Tibial artery (tissue), 4 donors: ENCODE results near the gene ADGRF3.
"Not testable (repeated sequence)": the region's sequence is repeated elsewhere in the genome, so short reads cannot be mapped to it uniquely, and the experiment has no call there.

ENCODE experiments used
- DNase-seq, 2 donors: peaks; one replicate each; pipeline ENCODE4 v3.0.0-alpha.2; 2019
- H3K27ac ChIP-seq, 2 donors: fragments of 200-600 bp; sonication (generic) in 1 of 2; 1 replicate in 1 of 2; 2 replicates in 1 of 2; pipeline ENCODE4 v1.5.1; 2018 to 2019; ENCODE audit warnings: mild to moderate bottlenecking in 1 of 2
- H3K27me3 ChIP-seq, 2 donors: fragments of 200-600 bp; sonication (generic) in 1 of 2; one replicate each; pipeline versions ENCODE4 v1.5.1 to v1.6.0; 2016 to 2019
- H3K36me3 ChIP-seq, 3 donors: fragments of 200-600 bp; sonication (generic) in 2 of 3; one replicate each; pipeline ENCODE4 v1.5.1; 2016 to 2019; ENCODE audit warnings: mild to moderate bottlenecking in 2 of 3
- H3K4me1 ChIP-seq, 4 donors: fragments of 200-600 bp; sonication (generic) in 2 of 4; 1 replicate in 3 of 4; 2 replicates in 1 of 4; pipeline ENCODE4 v1.5.1; 2016 to 2019
- H3K4me3 ChIP-seq, 2 donors: fragments of 200-600 bp; sonication (generic) in 1 of 2; 1 replicate in 1 of 2; 2 replicates in 1 of 2; pipeline ENCODE4 v1.5.1; 2018 to 2019; ENCODE audit warnings: mild to moderate bottlenecking in 2 of 2
- H3K9me3 ChIP-seq, 3 donors: fragments of 200-600 bp; sonication (generic) in 1 of 3; one replicate each; pipeline ENCODE4 v1.5.1; 2016 to 2019
- CTCF ChIP-seq, 2 experiments: fragments of 200-600 bp in 1 of 2; fragments of 450-650 bp in 1 of 2; IDR thresholded peaks; one replicate each; pipeline ENCODE4 v1.5.1; 2017 to 2019; ENCODE audit warnings: antibody characterized with exemption in 2 of 2, mild to moderate bottlenecking in 1 of 2, moderate library complexity in 1 of 2
- intact Hi-C: fragments of 100-400 bp; cut with DNase I; formaldehyde crosslinking; loops from one replicate; pipeline ENCODE4 v1.15.0; 2023; ENCODE audit warnings: low total_unique reads

The ADGRF3 gene

DNA sequence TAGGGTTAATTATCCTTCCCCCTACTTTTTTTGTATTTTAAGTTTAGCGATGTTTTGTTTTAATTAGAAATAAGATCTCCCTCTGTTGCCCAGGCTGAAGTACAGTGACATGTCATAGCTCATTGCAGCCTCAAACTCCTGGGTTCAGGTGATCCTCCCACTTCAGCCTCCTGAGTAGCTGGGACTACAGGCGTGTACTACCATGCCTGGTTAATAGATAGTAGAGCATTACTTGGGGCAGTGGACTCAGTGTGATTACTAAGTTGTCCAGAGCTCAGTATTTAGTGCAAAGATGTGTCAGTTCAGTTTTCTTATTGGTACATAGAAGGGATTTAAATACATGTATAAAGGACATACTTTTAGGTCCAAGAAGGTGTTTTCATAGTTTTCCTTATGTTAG is 9.5 kb upstream of the ADGRF3 start:
- Histone ChIP-seq H3K4me3 (no peak overlapping the region), H3K36me3 (no peaks in the 10 kb centered on the region), H3K27ac (no peak overlapping the region), H3K9me3 (no peaks in the 10 kb centered on the region), H3K27me3 (no peaks in the 10 kb centered on the region), H3K4me1 (peaks cover 0 to 5% (median 0%) of the 10 kb centered on the region in 4 donors)
- no peak for DNase-seq
- intact Hi-C loops = no loop called here
- no peak for TF ChIP-seq CTCF (IDR thresholded peaks at IDR 0.05)

- Histone ChIP-seq H3K4me3 (no peak overlapping the region), H3K4me1 (peaks cover 0 to 5% (median 0%) of the 10 kb centered on the region in 4 donors), H3K9me3 (no peaks in the 10 kb centered on the region), H3K27me3 (no peaks in the 10 kb centered on the region), H3K27ac (no peak overlapping the region), H3K36me3 (no peaks in the 10 kb centered on the region)
- TF ChIP-seq CTCF (IDR thresholded peaks at IDR 0.05) = no peak
- intact Hi-C loops = no loop called here
- DNase-seq = no peak
These were observed 8.7 kb upstream of the ADGRF3 start for GRCh38 chr2:26355038-26355995.

DNA sequence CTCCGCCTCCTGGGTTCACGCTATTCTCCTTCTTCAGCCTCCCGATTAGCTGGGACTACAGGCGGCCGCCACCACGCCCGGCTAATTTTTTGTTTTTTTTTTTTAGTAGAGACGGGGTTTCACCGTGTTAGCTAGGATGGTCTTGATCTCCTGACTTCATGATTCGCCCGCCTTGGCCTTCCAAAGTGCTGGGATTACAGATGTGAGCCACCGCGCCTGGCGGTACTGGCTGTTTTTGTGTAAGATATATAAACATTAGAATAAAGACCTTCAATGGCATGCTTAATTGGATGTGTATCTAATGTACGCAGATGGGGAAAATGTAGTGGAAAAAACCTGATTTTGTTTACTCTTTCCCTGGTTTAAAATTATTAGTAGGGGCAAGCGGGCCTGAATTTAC is 7.9 kb upstream of the ADGRF3 start:
- H3K9me3 ChIP-seq, DNase-seq, H3K27ac ChIP-seq, H3K36me3 ChIP-seq, H3K4me3 ChIP-seq, H3K27me3 ChIP-seq, H3K4me1 ChIP-seq, intact Hi-C loops: not testable (repeated sequence)

GRCh38 chr2:26352892-26353291 is 6.3 kb upstream of the ADGRF3 start:
- H3K4me3 ChIP-seq = no peak overlapping the region
- TF ChIP-seq CTCF (IDR thresholded peaks at IDR 0.05) = no peak
- no peaks in the 10 kb centered on the region for H3K9me3 ChIP-seq
- no peaks in the 10 kb centered on the region for H3K36me3 ChIP-seq
- DNase-seq = no peak
- peaks cover 0 to 5% (median 0%) of the 10 kb centered on the region in 4 donors for H3K4me1 ChIP-seq
- no peaks in the 10 kb centered on the region for H3K27me3 ChIP-seq
- H3K27ac ChIP-seq = no peak overlapping the region
- intact Hi-C loops = no loop called here

GRCh38 chr2:26351375-26352090 is 4.9 kb upstream of the ADGRF3 start:
- Histone ChIP-seq H3K27ac (no peak overlapping the region), H3K4me3 (no peak overlapping the region), H3K9me3 (no peaks in the 10 kb centered on the region), H3K36me3 (no peaks in the 10 kb centered on the region), H3K27me3 (no peaks in the 10 kb centered on the region), H3K4me1 (peaks cover 0 to 13% (median 8%) of the 10 kb centered on the region in 4 donors)
- no peak for DNase-seq
- TF ChIP-seq CTCF (IDR thresholded peaks at IDR 0.05) = no peak
- intact Hi-C loops = no loop called here

- DNase-seq = no peak
- H3K27ac ChIP-seq = no peak overlapping the region
- H3K27me3 ChIP-seq = no peaks in the 10 kb centered on the region
- intact Hi-C loops = no loop called here
- H3K4me3 ChIP-seq = no peak overlapping the region
- H3K36me3 ChIP-seq = no peaks in the 10 kb centered on the region
- no peaks in the 10 kb centered on the region for H3K9me3 ChIP-seq
- peaks cover 0 to 11% (median 10%) of the 10 kb centered on the region in 4 donors for H3K4me1 ChIP-seq
- no peak for TF ChIP-seq CTCF (IDR thresholded peaks at IDR 0.05)
These were observed 3.1 kb upstream of the ADGRF3 start for GRCh38 chr2:26349690-26350089.
